ENCODE measurements around the gene CTSW.

Gene CTSW

GRCh38 chr11:65859095-65859811 is 20.4 kb upstream of the CTSW start:
- Histone ChIP-seq H3K9me2 (replicated peaks; ENCODE audit: insufficient read depth, low read length) (no peaks in the 10 kb centered on the region), H3K27ac (ENCODE audit: low read depth, low read length) (peak overlapping the region; percentile 90), H3K4me3 (ENCODE audit: insufficient read depth, low read length, poor library complexity, severe bottlenecking) (peak overlapping the region; percentile 65), H4K20me1 (ENCODE audit: low read depth, low read length) (peaks cover 16% of the 10 kb centered on the region), H3F3A (ENCODE audit: insufficient read depth) (peaks cover 16% of the 10 kb centered on the region), H3K36me3 (ENCODE audit: low read length) (peaks cover 23% of the 10 kb centered on the region), H2AFZ (ENCODE audit: low read depth, low read length, severe bottlenecking) (peak overlapping the region; percentile 21), H3K4me2 (ENCODE audit: low read depth, low read length, poor library complexity, severe bottlenecking) (peak overlapping the region; percentile 94), H3K9me3 (ENCODE audit: insufficient read depth, low read length) (no peaks in the 10 kb centered on the region), H3K9ac (ENCODE audit: low read length) (peak overlapping the region; percentile 97), H3K27me3 (ENCODE audit: low read length) (no peaks in the 10 kb centered on the region), H3K79me2 (ENCODE audit: insufficient read depth, low read length) (peaks cover 45% of the 10 kb centered on the region)
- TF ChIP-seq EZH2phosphoT487 (conservative IDR thresholded peaks at IDR 0.05; ENCODE audit: low read length) (no peak), CTCF (IDR thresholded peaks at IDR 0.05; ENCODE audit: insufficient read depth, low read length, poor library complexity, severe bottlenecking) (no peak)

GRCh38 chr11:65859812-65860277 is 19.8 kb upstream of the CTSW start:
- peaks cover 45% of the 10 kb centered on the region for H3K79me2 ChIP-seq (ENCODE audit: insufficient read depth, low read length)
- H3K4me3 ChIP-seq (ENCODE audit: insufficient read depth, low read length, poor library complexity, severe bottlenecking): peak overlapping the region; percentile 63
- H3K9me3 ChIP-seq (ENCODE audit: insufficient read depth, low read length): no peaks in the 10 kb centered on the region
- H3K9ac ChIP-seq (ENCODE audit: low read length): peak overlapping the region; percentile 97
- H3K36me3 ChIP-seq (ENCODE audit: low read length): peaks cover 18% of the 10 kb centered on the region
- peak overlapping the region; percentile 90 for H3K27ac ChIP-seq (ENCODE audit: low read depth, low read length)
- peak overlapping the region; percentile 94 for H3K4me2 ChIP-seq (ENCODE audit: low read depth, low read length, poor library complexity, severe bottlenecking)
- no peak overlapping the region for H2AFZ ChIP-seq (ENCODE audit: low read depth, low read length, severe bottlenecking)
- H4K20me1 ChIP-seq (ENCODE audit: low read depth, low read length): peaks cover 16% of the 10 kb centered on the region
- peaks cover 16% of the 10 kb centered on the region for H3F3A ChIP-seq (ENCODE audit: insufficient read depth)
- no peaks in the 10 kb centered on the region for H3K9me2 ChIP-seq (replicated peaks; ENCODE audit: insufficient read depth, low read length)
- no peaks in the 10 kb centered on the region for H3K27me3 ChIP-seq (ENCODE audit: low read length)
- no peak for TF ChIP-seq CTCF (IDR thresholded peaks at IDR 0.05; ENCODE audit: insufficient read depth, low read length, poor library complexity, severe bottlenecking)
- TF ChIP-seq EZH2phosphoT487 (conservative IDR thresholded peaks at IDR 0.05; ENCODE audit: low read length): no peak

GRCh38 chr11:65860278-65861164 is 19.1 kb upstream of the CTSW start, which contains the start of gene MUS81:
Gene MUS81 (plus strand): TSS chr11:65860433. CDS start chr11:65860754, 321 bp downstream.
- peaks cover 16% of the 10 kb centered on the region for H3F3A ChIP-seq (ENCODE audit: insufficient read depth)
- H3K9me3 ChIP-seq (ENCODE audit: insufficient read depth, low read length): no peaks in the 10 kb centered on the region
- peak within 1 kb of the TSS; percentile 90 for H3K27ac ChIP-seq (ENCODE audit: low read depth, low read length)
- H3K27me3 ChIP-seq (ENCODE audit: low read length): no peaks in the 10 kb centered on the region
- H3K9me2 ChIP-seq (replicated peaks; ENCODE audit: insufficient read depth, low read length): no peaks in the 10 kb centered on the region
- H3K79me2 ChIP-seq (ENCODE audit: insufficient read depth, low read length): peaks cover 41% of the 10 kb centered on the region
- peak within 1 kb of the TSS; percentile 97 for H3K9ac ChIP-seq (ENCODE audit: low read length)
- H4K20me1 ChIP-seq (ENCODE audit: low read depth, low read length): peaks cover 12% of the 10 kb centered on the region
- peak within 1 kb of the TSS; percentile 21 for H2AFZ ChIP-seq (ENCODE audit: low read depth, low read length, severe bottlenecking)
- H3K4me3 ChIP-seq (ENCODE audit: insufficient read depth, low read length, poor library complexity, severe bottlenecking): peak within 1 kb of the TSS; percentile 65
- TF ChIP-seq CTCF (IDR thresholded peaks at IDR 0.05; ENCODE audit: insufficient read depth, low read length, poor library complexity, severe bottlenecking): peak; percentile 99
- TF ChIP-seq EZH2phosphoT487 (conservative IDR thresholded peaks at IDR 0.05; ENCODE audit: low read length): no peak
- H3K4me2 ChIP-seq (ENCODE audit: low read depth, low read length, poor library complexity, severe bottlenecking): peak within 1 kb of the TSS; percentile 94
- H3K36me3 ChIP-seq (ENCODE audit: low read length): peaks cover 12% of the 10 kb centered on the region

Data from SU-DHL-6 (cell line).